RWPE2 (cell line): ENCODE data around the gene MTERF2.

Source experiments
- ATAC-seq: fragments of 200-7000 bp; cut with Tn5 transposase; 3 replicates; pipeline ENCODE4 v1.9.1; 2021; ENCODE audit warnings: low read depth
- DNase-seq: peaks from one replicate; pipeline ENCODE4 v3.0.0-alpha.2; 2020; ENCODE audit warnings: low spot score
- H3K27ac ChIP-seq: fragments of 450-650 bp; 2 replicates; pipeline ENCODE4 v1.5.1; 2017; ENCODE audit warnings: mild to moderate bottlenecking; ENCODE audit not compliant: poor library complexity, severe bottlenecking
- H3K27me3 ChIP-seq: fragments of 250-450 bp; sonication (Bioruptor Pico); 2 replicates; pipeline ENCODE4 v1.5.1; 2021; ENCODE audit warnings: mild to moderate bottlenecking, moderate library complexity; ENCODE audit not compliant: insufficient read depth, poor library complexity, severe bottlenecking
- H3K36me3 ChIP-seq: fragments of 250-450 bp; sonication (Bioruptor Pico); 2 replicates; pipeline ENCODE4 v1.5.1; 2020; ENCODE audit warnings: low read depth, mild to moderate bottlenecking, moderate library complexity
- H3K4me1 ChIP-seq: fragments of 250-450 bp; sonication (Bioruptor Pico); 2 replicates; pipeline ENCODE4 v1.5.1; 2021; ENCODE audit warnings: mild to moderate bottlenecking, moderate library complexity; ENCODE audit not compliant: insufficient read depth, poor library complexity, severe bottlenecking
- H3K4me3 ChIP-seq: fragments of 250-450 bp; sonication (Bioruptor Pico); 2 replicates; pipeline ENCODE4 v1.5.1; 2021; ENCODE audit warnings: mild to moderate bottlenecking, moderate library complexity; ENCODE audit not compliant: severe bottlenecking
- H3K9me3 ChIP-seq: fragments of 250-450 bp; sonication (Bioruptor Pico); 2 replicates; pipeline ENCODE4 v1.5.1; 2021; ENCODE audit warnings: mild to moderate bottlenecking, moderate library complexity; ENCODE audit not compliant: severe bottlenecking
- TF ChIP-seq, protein P1 (sequence below): fragments of 450-650 bp; IDR thresholded peaks from one replicate; pipeline ENCODE4 v1.5.1; 2017; ENCODE audit warnings: mild to moderate bottlenecking, moderate library complexity; ENCODE audit not compliant: poor library complexity, severe bottlenecking

The MTERF2 gene

GRCh38 chr12:106982229-106982628 lies 4.7 kb downstream of the MTERF2 start:
- DNase-seq (no peak), ATAC-seq (no peak)
- H3K27me3 ChIP-seq = no peaks in the 10 kb centered on the region
- peaks cover 15% of the 10 kb centered on the region for H3K36me3 ChIP-seq
- no peak overlapping the region for H3K27ac ChIP-seq
- H3K4me1 ChIP-seq = no peaks in the 10 kb centered on the region
- no peaks in the 10 kb centered on the region for H3K9me3 ChIP-seq
- TF ChIP-seq, protein P1, sequence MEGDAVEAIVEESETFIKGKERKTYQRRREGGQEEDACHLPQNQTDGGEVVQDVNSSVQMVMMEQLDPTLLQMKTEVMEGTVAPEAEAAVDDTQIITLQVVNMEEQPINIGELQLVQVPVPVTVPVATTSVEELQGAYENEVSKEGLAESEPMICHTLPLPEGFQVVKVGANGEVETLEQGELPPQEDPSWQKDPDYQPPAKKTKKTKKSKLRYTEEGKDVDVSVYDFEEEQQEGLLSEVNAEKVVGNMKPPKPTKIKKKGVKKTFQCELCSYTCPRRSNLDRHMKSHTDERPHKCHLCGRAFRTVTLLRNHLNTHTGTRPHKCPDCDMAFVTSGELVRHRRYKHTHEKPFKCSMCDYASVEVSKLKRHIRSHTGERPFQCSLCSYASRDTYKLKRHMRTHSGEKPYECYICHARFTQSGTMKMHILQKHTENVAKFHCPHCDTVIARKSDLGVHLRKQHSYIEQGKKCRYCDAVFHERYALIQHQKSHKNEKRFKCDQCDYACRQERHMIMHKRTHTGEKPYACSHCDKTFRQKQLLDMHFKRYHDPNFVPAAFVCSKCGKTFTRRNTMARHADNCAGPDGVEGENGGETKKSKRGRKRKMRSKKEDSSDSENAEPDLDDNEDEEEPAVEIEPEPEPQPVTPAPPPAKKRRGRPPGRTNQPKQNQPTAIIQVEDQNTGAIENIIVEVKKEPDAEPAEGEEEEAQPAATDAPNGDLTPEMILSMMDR = no peak
- H3K4me3 ChIP-seq = no peak overlapping the region

GRCh38 chr12:106981788-106982187 lies 5.2 kb downstream of the MTERF2 start:
- Histone ChIP-seq H3K4me1 (no peaks in the 10 kb centered on the region), H3K9me3 (no peaks in the 10 kb centered on the region), H3K27ac (no peak overlapping the region), H3K4me3 (no peak overlapping the region), H3K36me3 (peaks cover 15% of the 10 kb centered on the region), H3K27me3 (no peaks in the 10 kb centered on the region)
- TF ChIP-seq, protein P1 = no peak
- ATAC-seq (no peak), DNase-seq (no peak)

DNA sequence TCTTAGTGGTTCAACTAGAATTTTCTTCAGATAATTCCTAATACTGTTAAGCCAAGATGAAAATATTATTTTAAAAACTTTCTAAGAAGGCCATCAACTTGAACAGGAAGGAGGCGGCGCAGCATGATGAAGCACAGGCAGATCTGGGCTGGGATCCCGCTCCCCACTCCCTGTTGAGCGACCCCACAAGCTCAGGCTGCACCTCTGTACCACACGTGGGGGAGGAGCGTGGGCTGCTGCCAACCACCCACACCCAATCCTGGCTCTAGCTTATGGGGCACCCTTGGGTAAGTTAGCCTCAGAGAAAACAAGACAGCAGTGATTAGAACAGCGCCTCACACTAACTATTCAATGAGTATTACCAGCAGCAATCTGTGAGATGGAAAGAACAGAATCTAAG lies 6.0 kb downstream of the MTERF2 start:
- ATAC-seq (no peak), DNase-seq (no peak)
- TF ChIP-seq, protein P1 = no peak
- Histone ChIP-seq H3K27ac (no peak overlapping the region), H3K9me3 (no peaks in the 10 kb centered on the region), H3K4me3 (no peak overlapping the region), H3K36me3 (peaks cover 15% of the 10 kb centered on the region), H3K4me1 (no peaks in the 10 kb centered on the region), H3K27me3 (no peaks in the 10 kb centered on the region)

GRCh38 chr12:106978035-106978800 lies 8.7 kb downstream of the MTERF2 start:
- Histone ChIP-seq H3K4me3 (no peak overlapping the region), H3K27me3 (no peaks in the 10 kb centered on the region), H3K27ac (no peak overlapping the region), H3K9me3 (no peaks in the 10 kb centered on the region), H3K36me3 (peaks cover 13% of the 10 kb centered on the region; the same call in 1 of the 2 replicates), H3K4me1 (no peaks in the 10 kb centered on the region)
- TF ChIP-seq, protein P1 = no peak
- DNase-seq (no peak), ATAC-seq (no peak)

DNA sequence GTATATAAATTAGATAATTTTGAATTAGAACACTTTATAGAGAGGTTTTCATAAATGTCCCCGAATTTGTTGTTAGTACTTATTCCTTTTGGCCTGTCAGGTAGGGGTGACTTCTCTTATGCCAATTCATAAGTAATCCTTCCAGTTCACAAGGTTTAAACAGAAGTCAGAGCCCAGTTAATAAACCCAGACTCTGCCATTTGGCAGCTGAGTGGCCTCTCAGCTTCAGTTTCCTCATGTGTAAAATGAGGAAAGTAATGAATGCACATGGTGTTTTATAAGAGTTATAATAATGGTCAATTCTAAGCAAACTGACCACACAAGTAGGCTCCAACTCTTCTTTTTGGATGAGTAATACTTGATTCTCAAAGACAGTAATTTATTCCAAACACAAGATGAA lies 10.3 kb downstream of the MTERF2 start:
- no peaks in the 10 kb centered on the region for H3K4me1 ChIP-seq
- H3K27me3 ChIP-seq = no peaks in the 10 kb centered on the region
- no peak overlapping the region for H3K27ac ChIP-seq
- TF ChIP-seq, protein P1 = no peak
- peaks cover 19% of the 10 kb centered on the region for H3K36me3 ChIP-seq
- no peaks in the 10 kb centered on the region for H3K9me3 ChIP-seq
- H3K4me3 ChIP-seq = no peak overlapping the region
- ATAC-seq (no peak), DNase-seq (no peak)
